Right lobe of liver (tissue), 6 donors: Measurements from ENCODE around the gene MCC. TPM values are rescaled to one million over a fixed set of nuclear protein-coding genes. Genes with fewer than 3 reads are reported as not detected.
A peak's percentile ranks its signal among the peaks of the same experiment; 100 is the strongest.

Source experiments
- ATAC-seq, 4 donors: fragments of 200-7000 bp; cut with Tn5 transposase; one replicate each; pipeline ENCODE4 v1.9.1; 2020; ENCODE audit warnings: mild to moderate bottlenecking in 4 of 4, moderate library complexity in 4 of 4
- DNase-seq, 3 donors: peaks; one replicate each; pipeline ENCODE4 v3.0.0-alpha.2; 2020
- H3K27ac ChIP-seq, 3 donors: fragments of 200-600 bp; one replicate each; pipeline ENCODE4 v1.8.0; 2022
- H3K27me3 ChIP-seq, 2 donors: fragments of 200-600 bp; one replicate each; pipeline ENCODE4 v1.8.0; 2022
- H3K36me3 ChIP-seq, 4 donors: fragments of 200-600 bp; sonication (generic) in 1 of 4; one replicate each; pipeline versions ENCODE4 v1.5.1 to v1.8.0; 2017 to 2022; ENCODE audit warnings: control low read depth in 1 of 4
- H3K4me1 ChIP-seq, 4 donors: fragments of 200-600 bp; sonication (generic) in 1 of 4; one replicate each; pipeline versions ENCODE4 v1.5.1 to v1.8.0; 2017 to 2022; ENCODE audit warnings: control low read depth in 1 of 4
- H3K4me3 ChIP-seq, 3 donors: fragments of 200-600 bp; one replicate each; pipeline ENCODE4 v1.8.0; 2022
- H3K9me3 ChIP-seq, 4 donors: fragments of 200-600 bp; sonication (generic) in 1 of 4; one replicate each; pipeline versions ENCODE4 v1.5.1 to v1.8.0; 2017 to 2022; ENCODE audit warnings: control low read depth in 1 of 4
- POLR2A ChIP-seq: fragments of 450-650 bp; IDR thresholded peaks from one replicate; pipeline ENCODE4 v1.6.1; 2017; ENCODE audit warnings: antibody characterized with exemption, mild to moderate bottlenecking
- WGBS: methylation state at CpG from one replicate; pipeline ENCODE4 v1.1.6; 2018; ENCODE audit warnings: low coverage, low lambda C conversion rate; ENCODE audit not compliant: insufficient coverage; ENCODE audit errors: missing lambda C conversion rate; 5-methylcytosine and 5-hydroxymethylcytosine counted together
- intact Hi-C, 2 donors: fragments of 100-400 bp; cut with DNase I; formaldehyde crosslinking; loops; one replicate each; pipeline versions ENCODE4 v1.11.2 to v1.14.1; 2022
- total RNA-seq, 6 experiments: library from RNA; depleted of rRNA in 2 of 6; stranded (reverse); fragments of >200 nt in 2 of 6; fragmentation: NEBNext Ultra II Directional in 3 of 6; extraction: Animal tissue kit (Norgen Biotek cat#: 25700) in 3 of 6; gene quantifications; one replicate each; pipeline versions ENCODE4 v1.1.0 to v1.2.4, GENCODE V29; 2016 to 2023
- TF ChIP-seq, protein P1 (sequence below), 4 donors: fragments of 200-600 bp in 3 of 4; fragments of 450-650 bp in 1 of 4; IDR thresholded peaks; one replicate each; pipeline versions ENCODE4 v1.5.1 to v1.8.0; 2016 to 2022; ENCODE audit warnings: antibody characterized with exemption in 4 of 4, mild to moderate bottlenecking in 2 of 4
- donor health status: DM: no; HTN: yes; CAD: no.
- donor health status: DM: no; HTN: no; CAD: no.
- donor health status: DM: no; HTN: no; CAD: no.
- donor health status: DM: no; HTN: yes; CAD: no.
- donor health status: DM: no; HTN: yes; CAD: no.

Gene MCC
- total RNA-seq, 6 experiments from 2014 or later: 23.1 to 35.2 (median 26.1) TPM

DNA sequence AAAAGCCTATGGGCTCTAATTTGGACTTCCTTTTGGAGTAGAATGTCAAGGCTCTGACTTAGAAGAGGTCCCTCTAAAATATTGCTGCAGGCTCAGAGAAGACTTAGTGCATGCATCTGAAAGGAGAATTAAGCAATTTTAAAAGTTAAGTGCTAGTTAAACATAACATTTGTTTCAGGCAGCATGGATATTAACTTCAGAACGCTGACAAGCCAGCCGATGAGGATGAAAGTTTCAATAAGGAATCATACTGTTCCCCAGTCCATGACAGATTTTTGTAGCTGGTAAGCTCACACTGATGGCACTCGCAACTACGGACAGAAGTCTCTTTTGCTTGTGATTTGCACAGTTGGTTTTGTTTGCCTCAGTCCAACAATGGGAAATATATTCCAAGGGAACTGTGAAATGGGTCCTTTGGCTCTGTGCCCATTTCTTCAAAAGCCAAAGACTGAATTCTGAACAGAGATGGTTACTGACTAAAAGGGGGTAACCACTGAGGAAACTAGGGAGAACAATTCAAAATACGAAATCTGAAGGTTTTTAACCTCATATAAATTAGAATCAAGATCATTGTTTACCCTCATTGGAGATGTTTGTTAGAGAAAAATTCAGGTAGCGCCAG is 464.1 kb downstream of the MCC start:
- Histone ChIP-seq H3K27ac (no peak overlapping the region), H3K4me3 (no peak overlapping the region), H3K36me3 (peaks cover 0 to 62% (median 29%) of the 10 kb centered on the region in 4 donors), H3K4me1 (no peaks in the 10 kb centered on the region), H3K27me3 (no peaks in the 10 kb centered on the region), H3K9me3 (no peaks in the 10 kb centered on the region)
- TF ChIP-seq, protein P1, sequence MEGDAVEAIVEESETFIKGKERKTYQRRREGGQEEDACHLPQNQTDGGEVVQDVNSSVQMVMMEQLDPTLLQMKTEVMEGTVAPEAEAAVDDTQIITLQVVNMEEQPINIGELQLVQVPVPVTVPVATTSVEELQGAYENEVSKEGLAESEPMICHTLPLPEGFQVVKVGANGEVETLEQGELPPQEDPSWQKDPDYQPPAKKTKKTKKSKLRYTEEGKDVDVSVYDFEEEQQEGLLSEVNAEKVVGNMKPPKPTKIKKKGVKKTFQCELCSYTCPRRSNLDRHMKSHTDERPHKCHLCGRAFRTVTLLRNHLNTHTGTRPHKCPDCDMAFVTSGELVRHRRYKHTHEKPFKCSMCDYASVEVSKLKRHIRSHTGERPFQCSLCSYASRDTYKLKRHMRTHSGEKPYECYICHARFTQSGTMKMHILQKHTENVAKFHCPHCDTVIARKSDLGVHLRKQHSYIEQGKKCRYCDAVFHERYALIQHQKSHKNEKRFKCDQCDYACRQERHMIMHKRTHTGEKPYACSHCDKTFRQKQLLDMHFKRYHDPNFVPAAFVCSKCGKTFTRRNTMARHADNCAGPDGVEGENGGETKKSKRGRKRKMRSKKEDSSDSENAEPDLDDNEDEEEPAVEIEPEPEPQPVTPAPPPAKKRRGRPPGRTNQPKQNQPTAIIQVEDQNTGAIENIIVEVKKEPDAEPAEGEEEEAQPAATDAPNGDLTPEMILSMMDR (IDR thresholded peaks at IDR 0.05): no peak
- no peak for TF ChIP-seq POLR2A
- ATAC-seq (no peak), DNase-seq (no peak)
- intact Hi-C loops: no loop called here
- WGBS: 75% methylated on average over 6 of the region's 6 CpGs

DNA sequence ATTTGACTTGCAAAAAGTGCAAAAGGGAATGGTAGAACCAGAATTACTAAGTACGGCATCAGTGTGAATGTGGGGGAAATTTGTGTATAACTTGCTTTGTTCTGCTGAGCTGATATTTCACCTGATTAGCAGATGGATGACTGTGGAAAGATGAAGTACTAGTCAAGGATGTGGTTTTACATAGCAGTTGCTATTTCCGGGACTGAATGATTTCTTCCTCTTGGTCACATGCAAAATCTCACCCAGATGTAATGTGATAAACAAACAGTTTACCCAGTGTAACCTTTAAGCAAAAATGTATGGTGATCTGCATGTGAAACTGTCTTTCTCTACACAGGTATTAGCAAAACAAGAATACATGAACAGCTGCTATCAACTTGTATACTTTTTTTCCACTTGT is 465.6 kb downstream of the MCC start:
- DNase-seq (no peak), ATAC-seq (peak in 3 of 4 donors; percentile 22 to 37 (median 30))
- Histone ChIP-seq H3K4me3 (no peak overlapping the region), H3K36me3 (peaks cover 0 to 51% (median 21%) of the 10 kb centered on the region in 4 donors), H3K27ac (no peak overlapping the region), H3K4me1 (no peaks in the 10 kb centered on the region), H3K9me3 (no peaks in the 10 kb centered on the region), H3K27me3 (no peaks in the 10 kb centered on the region)
- 51% methylated on average over 2 of the region's 2 CpGs for WGBS
- TF ChIP-seq, protein P1 (IDR thresholded peaks at IDR 0.05): no peak
- no peak for TF ChIP-seq POLR2A
- intact Hi-C loops: no loop called here

DNA sequence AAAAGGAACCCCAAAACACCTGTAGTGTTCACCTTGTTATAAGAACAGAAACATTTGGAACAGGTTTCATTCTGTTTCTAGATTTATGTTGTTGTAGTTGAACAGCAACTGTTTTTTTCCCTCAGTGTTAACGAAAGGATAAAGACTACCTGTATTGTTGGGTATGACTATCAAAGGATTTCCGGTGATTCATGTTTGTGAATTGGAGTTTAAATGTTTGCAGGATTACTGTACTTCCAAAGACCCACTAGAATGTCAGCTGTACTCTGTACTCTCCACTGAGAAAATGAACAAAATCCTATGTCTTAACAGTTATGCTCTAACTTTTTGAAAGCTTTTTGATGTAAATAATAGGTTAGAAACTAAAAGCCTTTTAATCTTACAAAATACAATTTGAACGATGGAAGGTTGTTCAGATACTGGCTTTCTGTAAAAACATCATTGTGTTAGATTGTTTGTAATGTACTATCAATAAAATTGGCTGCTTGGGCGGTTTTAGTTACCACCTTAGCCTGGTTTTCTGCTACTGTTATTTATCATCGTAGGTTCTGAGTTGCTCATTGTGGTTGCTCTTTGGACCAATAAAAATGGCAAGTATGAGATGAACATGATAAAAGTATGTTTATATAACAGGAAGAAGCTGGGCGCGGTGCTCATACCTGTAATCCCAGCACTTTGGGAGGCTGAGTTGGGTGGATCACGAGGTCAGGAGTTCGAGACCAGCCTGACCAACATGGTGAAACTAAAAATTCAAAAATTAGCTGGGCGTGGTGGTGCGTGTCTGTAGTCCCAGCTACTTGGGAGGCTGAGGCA is 467.6 kb downstream of the MCC start:
- no peak overlapping the region for H3K27ac ChIP-seq
- intact Hi-C loops: no loop called here
- TF ChIP-seq, protein P1 (IDR thresholded peaks at IDR 0.05): no peak
- no peaks in the 10 kb centered on the region for H3K27me3 ChIP-seq
- no peak for DNase-seq
- peaks cover 0 to 31% (median 8%) of the 10 kb centered on the region in 4 donors for H3K36me3 ChIP-seq
- H3K4me1 ChIP-seq: no peaks in the 10 kb centered on the region
- H3K4me3 ChIP-seq: no peak overlapping the region
- 86% methylated on average over 8 of the region's 11 CpGs for WGBS
- no peak for ATAC-seq
- no peaks in the 10 kb centered on the region for H3K9me3 ChIP-seq

DNA sequence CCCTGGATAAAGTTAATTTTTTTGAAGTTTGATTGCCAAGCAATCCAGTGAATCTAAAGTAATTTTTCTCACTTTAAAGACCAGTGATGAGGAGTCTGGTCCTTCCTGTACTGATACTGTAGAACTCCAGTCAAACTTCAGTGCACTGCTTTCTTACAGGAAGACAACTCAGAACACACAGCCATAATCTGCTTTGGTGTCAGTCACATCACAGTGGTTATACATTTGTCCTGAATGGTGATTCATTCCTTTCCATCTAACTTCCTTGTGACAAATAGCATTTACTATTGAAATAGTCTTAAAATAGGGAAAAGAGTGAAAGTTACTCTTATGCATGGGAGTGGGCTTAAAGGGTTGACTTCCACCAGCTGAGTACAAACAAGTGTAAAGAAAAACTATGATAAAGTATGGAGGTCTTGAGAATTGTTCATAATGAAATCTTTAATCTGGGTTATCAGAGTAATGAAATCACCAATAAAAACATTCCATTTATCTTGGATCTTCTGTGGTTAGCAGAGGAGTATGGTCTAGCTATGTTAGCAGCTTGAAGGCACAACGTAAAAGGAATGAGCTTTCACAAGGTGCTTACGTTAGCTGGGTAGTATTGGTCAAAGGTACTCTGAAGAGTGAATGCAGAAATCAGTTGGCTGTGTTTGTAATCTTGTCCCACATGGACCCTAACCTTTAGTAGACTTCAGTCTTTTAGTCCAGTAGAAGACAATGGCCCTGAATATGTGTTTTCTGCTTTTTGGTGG is 470.2 kb downstream of the MCC start:
- Histone ChIP-seq H3K4me3 (no peak overlapping the region), H3K4me1 (no peaks in the 10 kb centered on the region), H3K27ac (no peak overlapping the region), H3K27me3 (no peaks in the 10 kb centered on the region), H3K36me3 (peaks cover 0 to 22% (median 5%) of the 10 kb centered on the region in 4 donors), H3K9me3 (no peaks in the 10 kb centered on the region)
- 90% methylated on average over 2 of the region's 2 CpGs for WGBS
- ATAC-seq (no peak), DNase-seq (no peak)
- intact Hi-C loops: no loop called here
- TF ChIP-seq, protein P1 (IDR thresholded peaks at IDR 0.05): no peak
- no peak for TF ChIP-seq POLR2A
